GM20000 (cell line): ENCODE measurements around the gene ENO4.

ENCODE experiments used
- DNase-seq: peaks from one replicate; pipeline ENCODE4 v3.0.0; 2012; ENCODE audit warnings: low spot score
- CTCF ChIP-seq: IDR thresholded peaks from 2 replicates; pipeline ENCODE4 v1.5.1; 2012; ENCODE audit warnings: mild to moderate bottlenecking, control low read depth; ENCODE audit errors: extremely low read depth, missing control alignments

Gene ENO4

GRCh38 chr10:116931806-116932205, 82.5 kb downstream of the ENO4 start:
- no peak for TF ChIP-seq CTCF
- no peak for DNase-seq
